HCT116 (cell line): ENCODE results near the gene DYNLRB2. TPM values are rescaled to one million over a fixed set of nuclear protein-coding genes. Genes with fewer than 3 reads are reported as not detected.

Experiments used
- ATAC-seq: fragments of 200-7000 bp; cut with Tn5 transposase; 2 replicates; pipeline ENCODE4 v1.9.1; 2020; ENCODE audit warnings: mild to moderate bottlenecking, moderate library complexity
- BruUV-seq: library from RNA; stranded (reverse); fragments of 400-500 nt; replicated peaks from 2 replicates; lab custom pipeline; 2021; lab: Mats Ljungman, UMichigan
- CTCF ChIA-PET: fragments of 300-600 bp; sonication (Branson Sonifier 250); formaldehyde crosslinking; loops from one replicate; lab custom pipeline; 2021; ENCODE audit warnings: antibody characterized with exemption; lab: Charles Lee
- POLR2A ChIA-PET: fragments of 300-600, 350-600 bp; sonication (Branson Sonifier 250); formaldehyde crosslinking; loops from one replicate; lab custom pipeline; 2021; ENCODE audit warnings: antibody characterized with exemption; lab: Charles Lee
- RAD21 ChIA-PET, 2 experiments: fragments of 300-600 bp; sonication (Branson Sonifier 250); formaldehyde crosslinking; loops; one replicate each; lab custom pipeline; 2023; ENCODE audit warnings: low total read pairs in 2 of 2; ENCODE audit not compliant: uncharacterized antibody in 2 of 2, unreplicated experiment in 2 of 2, low non-redundant PET in 1 of 2; lab: Charles Lee
- DNase-seq: peaks from one replicate; pipeline ENCODE4 v3.0.0-alpha.2; 2010; ENCODE audit warnings: low read depth, low spot score
- H2AFZ ChIP-seq: fragments of 200-600 bp; shearing (Covaris generic), sonication (generic); 2 replicates; pipeline ENCODE4 v1.6.1; 2017; ENCODE audit warnings: low read depth, mixed run types, mixed read lengths, antibody characterized with exemption, low read length; ENCODE audit not compliant: poor library complexity, severe bottlenecking
- H3K27ac ChIP-seq: 2 replicates; pipeline ENCODE4 v1.5.1; 2012; ENCODE audit warnings: low read depth, low read length
- H3K27me3 ChIP-seq: fragments of 200-600 bp; sonication (generic); 2 replicates; pipeline ENCODE4 v1.6.1; 2016; ENCODE audit warnings: mixed run types, low read length, mixed read lengths; ENCODE audit not compliant: insufficient read depth
- H3K36me3 ChIP-seq, 2 experiments: fragments of 200-500 bp in 1 of 2; fragments of 200-600 bp in 1 of 2; sonication (Bioruptor generic) in 1 of 2; sonication (generic) in 1 of 2; 2 replicates each; pipeline versions ENCODE4 v1.5.1 to v1.6.1; 2014 to 2016; ENCODE audit warnings: low read length in 2 of 2, inconsistent platforms in 1 of 2, mixed read lengths in 1 of 2, mixed run types in 1 of 2; ENCODE audit not compliant: insufficient read depth in 2 of 2, control insufficient read depth in 1 of 2
- H3K4me1 ChIP-seq, 2 experiments: fragments of 200-600 bp in 1 of 2; sonication (generic) in 1 of 2; 2 replicates each; pipeline versions ENCODE4 v1.5.1 to v1.6.1; 2012 to 2017; ENCODE audit warnings: low read length in 2 of 2, inconsistent platforms in 1 of 2, mild to moderate bottlenecking in 1 of 2, mixed read lengths in 1 of 2, mixed run types in 1 of 2, moderate library complexity in 1 of 2; ENCODE audit not compliant: insufficient read depth in 2 of 2, control insufficient read depth in 1 of 2
- H3K4me2 ChIP-seq: fragments of 200-600 bp; sonication (generic); 2 replicates; pipeline ENCODE4 v1.6.1; 2017; ENCODE audit warnings: mixed run types, low read length, mixed read lengths
- H3K4me3 ChIP-seq, 2 experiments: fragments of 200-600 bp in 1 of 2; sonication (generic) in 1 of 2; replicated peaks in 1 of 2; 2 replicates each; pipeline ENCODE4 v1.5.1; 2011 to 2016; ENCODE audit warnings: low read length in 2 of 2, control low read depth in 1 of 2, low read depth in 1 of 2, mild to moderate bottlenecking in 1 of 2, mixed read lengths in 1 of 2, mixed run types in 1 of 2
- H3K79me2 ChIP-seq: fragments of 200-600 bp; sonication (generic); 2 replicates; pipeline ENCODE4 v1.6.1; 2017; ENCODE audit warnings: mild to moderate bottlenecking, mixed run types, low read length, moderate library complexity, mixed read lengths; ENCODE audit not compliant: insufficient read depth
- H3K9ac ChIP-seq: fragments of 200-600 bp; sonication (generic); 2 replicates; pipeline ENCODE4 v1.6.1; 2016; ENCODE audit warnings: low read length, mixed read lengths
- H3K9me2 ChIP-seq: fragments of 200-600 bp; sonication (generic), shearing (Covaris generic); 2 replicates; pipeline ENCODE4 v1.6.1; 2017; ENCODE audit warnings: mixed run types, mild to moderate bottlenecking, moderate library complexity; ENCODE audit not compliant: insufficient read depth
- H3K9me3 ChIP-seq, 2 experiments: fragments of 200-500 bp in 1 of 2; fragments of 200-600 bp in 1 of 2; sonication (Bioruptor generic) in 1 of 2; sonication (generic) in 1 of 2; 2 replicates each; pipeline ENCODE4 v1.6.1; 2014 to 2017; ENCODE audit warnings: low read length in 2 of 2, mixed read lengths in 2 of 2, inconsistent platforms in 1 of 2, low read depth in 1 of 2, mild to moderate bottlenecking in 1 of 2, mixed run types in 1 of 2, moderate library complexity in 1 of 2; ENCODE audit not compliant: control insufficient read depth in 1 of 2, insufficient read depth in 1 of 2
- H4K20me1 ChIP-seq: fragments of 200-600 bp; sonication (generic), shearing (Covaris generic); 2 replicates; pipeline ENCODE4 v1.6.1; 2017; ENCODE audit warnings: mixed run types, mild to moderate bottlenecking, moderate library complexity; ENCODE audit not compliant: insufficient read depth
- CBX3 ChIP-seq: IDR thresholded peaks from 2 replicates; pipeline ENCODE4 v1.6.1; 2012; ENCODE audit warnings: low read depth
- ELF1 ChIP-seq: IDR thresholded peaks from 2 replicates; pipeline ENCODE4 v1.6.1; 2012; ENCODE audit warnings: low read depth, borderline replicate concordance
- EZH2 ChIP-seq: fragments of 200-600 bp; sonication (generic); IDR thresholded peaks from 2 replicates; pipeline ENCODE4 v1.6.1; 2017; ENCODE audit warnings: antibody characterized with exemption, mixed run types
- JUND ChIP-seq: IDR thresholded peaks from 2 replicates; pipeline ENCODE4 v1.6.1; 2012
- POLR2AphosphoS5 ChIP-seq: IDR thresholded peaks from 2 replicates; pipeline ENCODE4 v1.6.1; 2011; ENCODE audit warnings: mild to moderate bottlenecking, low read depth, low read length, moderate library complexity
- RAD21 ChIP-seq: IDR thresholded peaks from 2 replicates; pipeline ENCODE4 v1.6.1; 2012; ENCODE audit warnings: low read depth, mild to moderate bottlenecking
- SP1 ChIP-seq: IDR thresholded peaks from 2 replicates; pipeline ENCODE4 v1.6.1; 2012; ENCODE audit warnings: low read depth
- SRF ChIP-seq: IDR thresholded peaks from 2 replicates; pipeline ENCODE4 v1.6.1; 2012; ENCODE audit warnings: low read depth
- ZNF274 ChIP-seq: fragments of 200-500 bp; sonication (Bioruptor generic); IDR thresholded peaks from 2 replicates; pipeline ENCODE4 v1.6.1; 2014; ENCODE audit warnings: mild to moderate bottlenecking, low read depth, low read length, inconsistent platforms
- intact Hi-C: fragments of 100-400 bp; cut with micrococcal nuclease; formaldehyde crosslinking; loops from 2 replicates; pipeline ENCODE4 v1.10.0; 2022
- total RNA-seq: library from RNA; stranded (reverse); gene quantifications from one replicate; pipeline ENCODE4 v1.2.1, GENCODE V29; 2021; ENCODE audit not compliant: unreplicated experiment
- TF ChIP-seq, protein P1 (sequence below): IDR thresholded peaks from 2 replicates; pipeline ENCODE4 v1.6.1; 2012
- TF ChIP-seq, protein P2 (sequence below), 3 experiments: fragments of 200-600 bp in 1 of 3; sonication (generic) in 1 of 3; IDR thresholded peaks in 2 of 3; conservative IDR thresholded peaks in 1 of 3; 2 replicates each; pipeline ENCODE4 v1.5.1; 2012 to 2017; ENCODE audit warnings: low read depth in 2 of 3, low read length in 2 of 3, antibody characterized with exemption in 1 of 3, borderline replicate concordance in 1 of 3, control low read depth in 1 of 3, mild to moderate bottlenecking in 1 of 3, mixed read lengths in 1 of 3, mixed run types in 1 of 3, moderate library complexity in 1 of 3; ENCODE audit not compliant: insufficient read depth in 1 of 3
- TF ChIP-seq, protein P3 (sequence below): IDR thresholded peaks from 2 replicates; pipeline ENCODE4 v1.6.1; 2012

The DYNLRB2 gene
- total RNA-seq, 1 experiment from 2014 or later, result not detected

DNA sequence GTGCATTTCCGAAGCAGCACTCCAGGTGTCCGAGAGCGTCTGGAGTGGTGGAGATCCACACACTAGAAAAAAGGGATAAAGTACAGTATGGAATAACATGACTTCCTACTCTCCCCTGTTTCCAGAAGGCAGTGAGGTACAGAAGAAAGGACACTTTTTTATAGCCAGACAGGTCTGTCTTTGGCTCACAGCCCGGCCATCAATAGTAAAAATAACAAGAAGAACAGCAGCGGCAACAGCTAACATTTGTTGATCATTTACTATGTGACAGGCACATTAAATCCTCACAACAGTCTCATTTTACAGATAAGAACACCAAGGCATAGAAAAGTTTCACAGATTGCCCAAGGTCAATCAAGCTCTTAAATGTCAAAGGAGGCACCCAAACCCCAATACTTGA lies 16.2 kb downstream of the DYNLRB2 start:
- H3K36me3 ChIP-seq, result no peaks in the 10 kb centered on the region
- no TSS peak for BruUV-seq
- no peaks in the 10 kb centered on the region; a peak in 1 of 4 replicates for H3K9me3 ChIP-seq
- no peaks in the 10 kb centered on the region for H3K27me3 ChIP-seq
- POLR2A ChIA-PET, result no interaction called here
- TF ChIP-seq CBX3 (no peak), RAD21 (no peak), POLR2AphosphoS5 (no peak), ELF1 (no peak), SRF (no peak), JUND (no peak), ZNF274 (no peak), SP1 (no peak), EZH2 (no peak)
- TF ChIP-seq, protein P1, sequence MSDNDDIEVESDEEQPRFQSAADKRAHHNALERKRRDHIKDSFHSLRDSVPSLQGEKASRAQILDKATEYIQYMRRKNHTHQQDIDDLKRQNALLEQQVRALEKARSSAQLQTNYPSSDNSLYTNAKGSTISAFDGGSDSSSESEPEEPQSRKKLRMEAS, result no peak
- TF ChIP-seq, protein P2, sequence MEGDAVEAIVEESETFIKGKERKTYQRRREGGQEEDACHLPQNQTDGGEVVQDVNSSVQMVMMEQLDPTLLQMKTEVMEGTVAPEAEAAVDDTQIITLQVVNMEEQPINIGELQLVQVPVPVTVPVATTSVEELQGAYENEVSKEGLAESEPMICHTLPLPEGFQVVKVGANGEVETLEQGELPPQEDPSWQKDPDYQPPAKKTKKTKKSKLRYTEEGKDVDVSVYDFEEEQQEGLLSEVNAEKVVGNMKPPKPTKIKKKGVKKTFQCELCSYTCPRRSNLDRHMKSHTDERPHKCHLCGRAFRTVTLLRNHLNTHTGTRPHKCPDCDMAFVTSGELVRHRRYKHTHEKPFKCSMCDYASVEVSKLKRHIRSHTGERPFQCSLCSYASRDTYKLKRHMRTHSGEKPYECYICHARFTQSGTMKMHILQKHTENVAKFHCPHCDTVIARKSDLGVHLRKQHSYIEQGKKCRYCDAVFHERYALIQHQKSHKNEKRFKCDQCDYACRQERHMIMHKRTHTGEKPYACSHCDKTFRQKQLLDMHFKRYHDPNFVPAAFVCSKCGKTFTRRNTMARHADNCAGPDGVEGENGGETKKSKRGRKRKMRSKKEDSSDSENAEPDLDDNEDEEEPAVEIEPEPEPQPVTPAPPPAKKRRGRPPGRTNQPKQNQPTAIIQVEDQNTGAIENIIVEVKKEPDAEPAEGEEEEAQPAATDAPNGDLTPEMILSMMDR (IDR thresholded peaks at IDR 0.05 in 2 of 3, conservative IDR thresholded peaks at IDR 0.05 in 1 of 3; ENCODE audit: borderline replicate concordance in 1 of 3, insufficient read depth in 1 of 3, low read depth in 2 of 3, low read length in 2 of 3), result no peak
- TF ChIP-seq, protein P3, sequence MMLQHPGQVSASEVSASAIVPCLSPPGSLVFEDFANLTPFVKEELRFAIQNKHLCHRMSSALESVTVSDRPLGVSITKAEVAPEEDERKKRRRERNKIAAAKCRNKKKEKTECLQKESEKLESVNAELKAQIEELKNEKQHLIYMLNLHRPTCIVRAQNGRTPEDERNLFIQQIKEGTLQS, result no peak
- H3K4me2 ChIP-seq, result no peak overlapping the region
- H2AFZ ChIP-seq, result no peak overlapping the region
- no peaks in the 10 kb centered on the region for H3K9me2 ChIP-seq
- no peak overlapping the region for H3K9ac ChIP-seq
- no peaks in the 10 kb centered on the region for H3K4me1 ChIP-seq
- intact Hi-C loops, result no loop called here
- DNase-seq, result no peak
- H4K20me1 ChIP-seq, result no peaks in the 10 kb centered on the region
- no peak overlapping the region for H3K27ac ChIP-seq
- H3K79me2 ChIP-seq, result no peaks in the 10 kb centered on the region
- no peak overlapping the region for H3K4me3 ChIP-seq
- CTCF ChIA-PET, result no interaction called here
- RAD21 ChIA-PET, result no interaction called here
- no peak for ATAC-seq
